Activated naive CD8-positive, alpha-beta T cell treated with anti-CD3 and anti-CD28 coated beads, Interleukin-2, amount 50 U/mL, for 24 hours (primary cell): Measurements from ENCODE around the gene CARMIL1.
"Not testable (repeated sequence)": the region's sequence is repeated elsewhere in the genome, so short reads cannot be mapped to it uniquely, and the experiment has no call there.

Source experiments
- ATAC-seq: fragments of 150-1000 bp; cut with Tn5 transposase; one replicate; pipeline ENCODE4 v1.10.0; 2021
- DNase-seq: peaks from one replicate; pipeline ENCODE4 v3.0.0; 2021
- H3K27ac Mint-ChIP-seq: one replicate; pipeline ENCODE4 v1.8.0; 2021; ENCODE audit warnings: mild to moderate bottlenecking, mixed read lengths
- H3K27me3 Mint-ChIP-seq: one replicate; pipeline ENCODE4 v1.8.0; 2021; ENCODE audit warnings: mixed read lengths
- H3K36me3 Mint-ChIP-seq: one replicate; pipeline ENCODE4 v1.8.0; 2021; ENCODE audit warnings: low read depth, mixed read lengths
- H3K4me1 Mint-ChIP-seq: one replicate; pipeline ENCODE4 v1.8.0; 2021; ENCODE audit warnings: mixed read lengths
- H3K4me3 Mint-ChIP-seq: one replicate; pipeline ENCODE4 v1.8.0; 2021; ENCODE audit warnings: mild to moderate bottlenecking, moderate library complexity, mixed read lengths
- H3K9me3 Mint-ChIP-seq: one replicate; pipeline ENCODE4 v1.8.0; 2021; ENCODE audit warnings: mixed read lengths

Gene CARMIL1

DNA sequence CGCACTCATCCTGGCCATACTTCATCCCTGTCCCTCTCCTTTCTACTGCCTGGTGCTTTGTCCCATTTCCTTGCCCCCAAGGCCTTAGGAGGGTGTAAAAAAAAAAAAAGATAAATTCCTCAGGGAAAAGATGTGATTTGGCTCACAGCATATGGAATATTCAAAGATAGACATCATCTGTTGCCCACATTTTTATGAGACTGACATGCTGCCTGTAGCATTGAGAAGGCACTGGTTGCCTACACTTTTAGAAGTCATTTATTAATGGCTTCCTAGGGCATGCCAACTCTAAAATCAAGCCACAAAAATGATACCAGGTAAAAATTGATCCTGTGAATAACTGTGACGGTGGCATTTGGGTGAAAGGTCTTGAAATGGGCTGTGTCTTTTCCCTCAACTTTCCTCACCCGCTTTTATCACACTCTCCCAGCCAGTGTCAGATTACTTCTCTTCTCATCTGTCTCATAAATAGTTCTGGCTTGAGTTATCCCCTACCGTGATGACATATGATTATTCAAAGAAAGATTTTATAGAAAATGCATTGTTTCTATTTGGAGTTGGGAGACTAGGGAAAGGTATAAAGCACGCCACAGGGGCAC, 139.4 kb downstream of the CARMIL1 start:
- peaks cover 14% of the 10 kb centered on the region for H3K4me1 Mint-ChIP-seq
- no peak overlapping the region for H3K27ac Mint-ChIP-seq
- peaks cover 5% of the 10 kb centered on the region for H3K36me3 Mint-ChIP-seq
- H3K27me3 Mint-ChIP-seq = no peaks in the 10 kb centered on the region
- H3K4me3 Mint-ChIP-seq = no peak overlapping the region
- ATAC-seq (no peak), DNase-seq (no peak)
- peaks cover 12% of the 10 kb centered on the region for H3K9me3 Mint-ChIP-seq

DNA sequence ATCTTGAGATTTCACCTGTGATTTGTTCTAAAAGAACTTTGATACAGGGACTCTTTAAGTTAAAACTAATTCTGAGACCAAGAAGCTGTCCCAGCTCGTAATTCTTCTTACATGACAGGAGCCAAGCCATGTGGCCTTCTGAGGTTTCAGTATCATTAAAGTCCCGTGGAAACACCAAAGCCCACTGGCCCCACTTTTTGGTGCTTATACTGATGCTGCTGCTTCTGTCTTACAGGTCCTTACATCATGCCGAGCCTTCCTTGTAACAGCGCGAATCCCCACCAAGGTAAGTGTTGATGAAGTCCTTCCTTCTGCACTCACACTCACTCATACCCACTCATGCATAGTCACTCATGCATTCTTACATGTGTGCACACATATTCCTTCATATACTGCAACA, 140.7 kb downstream of the CARMIL1 start:
- Mint-ChIP-seq H3K36me3 (peaks cover 5% of the 10 kb centered on the region), H3K4me1 (peaks cover 2% of the 10 kb centered on the region), H3K27ac (no peak overlapping the region), H3K27me3 (no peaks in the 10 kb centered on the region), H3K9me3 (peaks cover 12% of the 10 kb centered on the region), H3K4me3 (no peak overlapping the region)
- ATAC-seq = no peak
- DNase-seq = no peak

DNA sequence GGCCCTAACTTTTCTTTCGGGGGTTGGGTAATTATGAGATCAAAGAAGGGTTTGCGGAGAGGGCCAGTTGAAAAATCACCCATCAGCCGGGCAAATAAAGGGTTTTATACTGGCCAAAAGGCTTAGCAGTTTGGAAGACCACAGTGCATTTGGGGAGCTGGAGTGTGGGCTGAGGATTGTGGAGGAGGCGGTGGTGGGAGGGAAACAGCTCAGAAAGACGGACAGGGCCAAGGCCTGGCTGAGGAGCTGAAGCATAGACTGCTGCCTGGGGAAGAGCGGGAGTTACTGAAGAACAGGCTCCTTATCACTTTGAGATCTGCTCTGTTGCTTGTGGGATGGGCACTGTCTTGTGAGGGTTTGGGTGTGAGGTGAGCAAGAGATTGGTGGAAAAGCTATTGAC, 144.2 kb downstream of the CARMIL1 start:
- peaks cover 2% of the 10 kb centered on the region for H3K4me1 Mint-ChIP-seq
- H3K27me3 Mint-ChIP-seq = no peaks in the 10 kb centered on the region
- ATAC-seq = no peak
- H3K27ac Mint-ChIP-seq = no peak overlapping the region
- peaks cover 5% of the 10 kb centered on the region for H3K36me3 Mint-ChIP-seq
- no peak overlapping the region for H3K4me3 Mint-ChIP-seq
- peaks cover 12% of the 10 kb centered on the region for H3K9me3 Mint-ChIP-seq
- no peak for DNase-seq

DNA sequence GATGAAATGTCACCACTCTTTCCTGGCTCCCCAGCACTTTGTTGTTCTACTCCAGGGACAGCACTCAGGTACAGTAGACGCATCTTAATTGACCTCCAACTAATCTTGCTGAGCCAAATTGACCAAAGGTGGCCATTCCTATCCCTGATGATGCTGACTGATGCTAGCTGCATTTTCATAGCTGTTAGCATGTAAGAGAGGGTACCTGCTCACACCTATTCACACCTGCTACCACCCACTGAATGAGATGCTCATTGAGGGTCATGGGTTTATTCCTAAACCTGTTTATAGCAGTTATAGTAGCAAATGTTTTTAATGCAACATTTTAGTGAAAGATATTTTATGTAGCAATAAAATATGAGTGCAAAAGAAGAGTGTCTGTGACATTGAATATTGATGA, 145.1 kb downstream of the CARMIL1 start:
- no peak overlapping the region for H3K4me3 Mint-ChIP-seq
- H3K4me1 Mint-ChIP-seq = peaks cover 2% of the 10 kb centered on the region
- H3K27ac Mint-ChIP-seq = no peak overlapping the region
- ATAC-seq (no peak), DNase-seq (no peak)
- no peaks in the 10 kb centered on the region for H3K27me3 Mint-ChIP-seq
- H3K9me3 Mint-ChIP-seq = peaks cover 11% of the 10 kb centered on the region
- H3K36me3 Mint-ChIP-seq = peaks cover 5% of the 10 kb centered on the region

DNA sequence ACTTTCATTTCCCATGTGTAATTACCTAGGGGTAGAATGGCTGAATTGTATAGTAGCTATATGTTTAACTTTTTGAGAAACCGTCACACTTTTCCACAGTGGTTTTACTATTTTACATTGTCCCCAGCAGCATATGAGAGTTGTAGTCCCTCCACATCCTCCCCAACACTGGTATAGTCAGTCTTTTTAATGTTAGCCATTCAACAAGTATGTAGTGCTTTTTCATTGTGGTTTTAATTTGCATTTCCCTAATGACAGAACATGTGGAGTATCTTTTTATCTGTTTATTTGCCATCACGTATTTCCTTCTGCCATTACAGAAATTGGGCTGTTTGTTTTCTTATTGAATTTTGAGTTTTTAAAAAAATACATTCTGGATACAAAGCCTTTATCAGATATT, 148.4 kb downstream of the CARMIL1 start:
- H3K27ac Mint-ChIP-seq = no peak overlapping the region
- no peaks in the 10 kb centered on the region for H3K9me3 Mint-ChIP-seq
- ATAC-seq (no peak), DNase-seq (no peak)
- peaks cover 4% of the 10 kb centered on the region for H3K4me1 Mint-ChIP-seq
- no peaks in the 10 kb centered on the region for H3K27me3 Mint-ChIP-seq
- no peak overlapping the region for H3K4me3 Mint-ChIP-seq
- no peaks in the 10 kb centered on the region for H3K36me3 Mint-ChIP-seq

DNA sequence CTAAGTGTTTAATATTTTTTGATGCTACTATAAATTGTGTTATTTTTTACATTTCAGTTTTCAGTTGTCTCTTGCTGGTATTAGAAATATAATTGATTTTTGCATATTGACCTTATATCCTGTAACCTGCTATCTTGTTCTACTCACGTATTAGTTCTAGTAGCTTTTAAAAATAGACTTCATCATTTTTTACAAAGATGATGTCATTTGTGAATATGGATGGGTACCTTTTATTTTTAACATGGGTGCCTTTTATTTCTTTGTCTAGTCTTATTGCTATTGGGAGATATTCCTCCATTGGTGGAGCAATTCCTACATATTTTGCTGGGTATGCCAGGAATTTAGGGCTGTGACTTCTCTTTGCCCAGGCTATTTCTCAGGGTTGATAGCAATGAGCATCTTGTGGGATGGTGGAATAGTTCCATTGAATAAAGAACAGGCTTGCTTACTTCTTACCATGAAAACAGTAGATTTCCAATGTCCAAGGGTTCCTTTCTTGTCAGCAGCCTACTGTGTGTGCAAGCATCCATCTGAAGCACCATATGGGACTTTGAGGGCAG, 149.7 kb downstream of the CARMIL1 start:
- no peaks in the 10 kb centered on the region for H3K36me3 Mint-ChIP-seq
- ATAC-seq = no peak
- no peak for DNase-seq
- H3K27ac Mint-ChIP-seq = no peak overlapping the region
- H3K4me3 Mint-ChIP-seq = no peak overlapping the region
- no peaks in the 10 kb centered on the region for H3K9me3 Mint-ChIP-seq
- H3K27me3 Mint-ChIP-seq = no peaks in the 10 kb centered on the region
- H3K4me1 Mint-ChIP-seq = peaks cover 9% of the 10 kb centered on the region

DNA sequence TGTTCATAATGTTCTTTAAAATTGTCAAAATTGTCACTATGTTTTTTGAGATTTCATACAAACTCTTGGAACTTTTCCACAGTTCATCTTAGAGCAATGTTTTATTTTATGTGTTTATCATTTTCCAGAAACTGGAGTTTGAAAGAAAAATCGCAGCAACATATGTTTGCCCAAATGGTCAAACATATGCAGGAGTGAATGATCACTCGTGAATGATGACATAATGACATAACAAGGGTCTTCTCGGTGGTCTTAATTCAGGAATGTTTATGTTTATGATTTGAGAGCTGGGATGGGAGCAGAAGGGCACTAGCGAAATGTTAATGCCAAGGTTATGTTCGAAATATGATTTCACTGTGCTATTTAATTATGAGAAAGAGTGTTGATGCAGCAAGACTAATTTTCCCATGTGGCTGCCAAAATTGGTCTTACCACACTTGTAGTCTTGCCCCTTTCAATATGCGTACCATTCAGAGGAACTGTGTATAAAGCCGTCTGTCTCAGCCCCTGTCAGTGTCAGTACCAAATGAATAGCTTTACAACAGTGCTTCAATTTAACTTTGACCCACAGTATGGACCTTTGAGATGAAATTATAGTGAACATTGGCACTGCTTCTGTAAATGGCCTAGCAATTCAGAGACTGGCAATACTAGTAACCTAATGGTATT, 152.3 kb downstream of the CARMIL1 start:
- no peaks in the 10 kb centered on the region for H3K36me3 Mint-ChIP-seq
- H3K4me3 Mint-ChIP-seq = no peak overlapping the region
- H3K4me1 Mint-ChIP-seq = peaks cover 9% of the 10 kb centered on the region
- ATAC-seq = no peak
- DNase-seq = no peak
- no peaks in the 10 kb centered on the region for H3K27me3 Mint-ChIP-seq
- H3K9me3 Mint-ChIP-seq = no peaks in the 10 kb centered on the region
- H3K27ac Mint-ChIP-seq = no peak overlapping the region

DNA sequence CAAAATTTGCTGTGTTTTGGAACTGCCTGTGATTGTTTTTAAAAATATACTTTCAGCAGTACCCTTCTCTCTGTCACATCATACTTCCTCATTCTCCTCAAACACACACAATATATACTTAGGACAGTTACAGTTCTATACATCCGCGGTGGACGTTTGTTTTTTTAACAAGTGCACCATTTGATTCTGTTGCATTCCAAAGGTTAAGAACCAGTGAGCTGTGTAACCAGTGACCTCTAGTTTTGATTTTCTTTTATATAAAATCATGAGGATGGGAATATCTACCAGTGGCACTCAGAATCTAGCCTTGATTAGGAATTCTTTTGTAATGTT, 152.8 kb downstream of the CARMIL1 start:
- Mint-ChIP-seq H3K27ac (no peak overlapping the region), H3K36me3 (no peaks in the 10 kb centered on the region)
- no peak for ATAC-seq

DNA sequence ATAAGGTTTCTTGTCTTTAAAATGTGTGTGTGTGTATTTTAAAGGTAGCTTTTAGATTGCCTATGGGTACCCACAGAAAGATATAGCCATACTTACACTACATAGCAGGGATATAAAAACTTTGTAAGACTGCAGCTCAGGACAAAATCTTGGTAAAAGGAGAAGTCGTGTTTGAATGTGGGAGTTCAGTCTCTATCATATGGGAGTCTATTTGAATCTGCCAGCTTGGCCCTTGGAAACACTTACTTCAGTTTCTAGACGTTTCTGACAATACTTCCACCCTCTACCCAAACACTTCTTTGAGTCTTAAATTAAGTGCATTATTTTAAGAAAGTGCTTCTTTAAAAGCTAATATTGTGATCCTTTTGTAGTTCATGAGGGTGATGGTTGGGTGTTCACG, 155.7 kb downstream of the CARMIL1 start:
- DNase-seq (no peak), ATAC-seq (no peak)
- Mint-ChIP-seq H3K27ac (no peak overlapping the region), H3K9me3 (no peaks in the 10 kb centered on the region), H3K4me3 (no peak overlapping the region), H3K27me3 (no peaks in the 10 kb centered on the region), H3K36me3 (no peaks in the 10 kb centered on the region), H3K4me1 (peaks cover 9% of the 10 kb centered on the region)

More for the DNA sequence above, 152.8 kb downstream of the CARMIL1 start:
- no peaks in the 10 kb centered on the region for H3K27me3 Mint-ChIP-seq
- no peak overlapping the region for H3K4me3 Mint-ChIP-seq
- H3K4me1 Mint-ChIP-seq = peaks cover 9% of the 10 kb centered on the region
- DNase-seq = no peak
- no peaks in the 10 kb centered on the region for H3K9me3 Mint-ChIP-seq

DNA sequence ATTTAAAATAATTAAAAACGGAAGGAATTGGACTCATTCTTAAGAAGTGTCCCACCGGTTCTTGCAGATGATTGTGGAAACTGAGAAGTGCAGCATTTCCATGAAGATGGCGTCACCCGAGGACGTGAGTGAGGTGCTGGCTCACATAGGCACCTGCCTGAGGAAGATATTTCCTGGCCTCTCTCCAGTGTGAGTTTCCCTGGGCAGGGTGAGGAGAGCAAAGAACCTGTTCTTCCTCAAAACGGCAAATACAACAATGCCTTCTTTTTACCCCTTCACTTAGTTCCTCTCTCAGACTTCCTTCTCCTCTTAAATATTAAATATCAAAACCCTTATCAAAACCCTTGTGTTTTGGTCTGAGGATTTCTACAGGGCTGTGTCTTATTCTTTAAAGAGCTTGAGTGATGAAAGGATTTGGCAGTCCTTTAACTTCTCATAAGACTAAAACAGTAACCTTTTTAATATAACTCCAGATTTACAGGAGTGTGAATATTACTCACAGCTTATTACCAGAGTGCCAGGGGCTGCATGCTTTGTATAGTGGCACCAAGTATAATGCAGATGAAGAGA, 156.3 kb downstream of the CARMIL1 start:
- DNase-seq (no peak), ATAC-seq (no peak)
- no peaks in the 10 kb centered on the region for H3K27me3 Mint-ChIP-seq
- peaks cover 9% of the 10 kb centered on the region for H3K4me1 Mint-ChIP-seq
- H3K36me3 Mint-ChIP-seq = no peaks in the 10 kb centered on the region
- no peak overlapping the region for H3K27ac Mint-ChIP-seq
- H3K4me3 Mint-ChIP-seq = no peak overlapping the region
- no peaks in the 10 kb centered on the region for H3K9me3 Mint-ChIP-seq

DNA sequence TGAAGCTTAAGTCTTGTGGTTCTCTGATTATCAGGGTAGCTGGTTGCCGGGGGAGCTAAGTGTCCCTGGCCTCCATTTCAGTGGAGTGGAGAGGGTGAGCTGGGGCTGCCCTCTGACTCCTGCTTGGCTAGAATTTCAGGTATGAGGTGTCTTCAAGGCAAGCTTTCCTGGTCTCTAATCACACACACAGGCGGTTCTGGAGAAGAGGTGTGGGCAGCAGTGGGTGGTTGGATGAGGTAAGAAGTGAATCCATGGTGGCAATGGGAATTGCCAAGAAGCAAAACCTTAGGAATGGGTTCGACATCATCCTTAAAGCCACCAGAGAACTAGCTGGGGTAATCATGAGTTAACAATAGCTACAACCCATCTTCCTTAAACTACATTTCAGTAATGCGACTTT, 157.6 kb downstream of the CARMIL1 start:
- Mint-ChIP-seq H3K27ac (no peak overlapping the region), H3K36me3 (no peaks in the 10 kb centered on the region), H3K9me3 (no peaks in the 10 kb centered on the region), H3K4me3 (no peak overlapping the region), H3K27me3 (no peaks in the 10 kb centered on the region), H3K4me1 (peaks cover 13% of the 10 kb centered on the region)
- no peak for ATAC-seq
- DNase-seq = no peak

DNA sequence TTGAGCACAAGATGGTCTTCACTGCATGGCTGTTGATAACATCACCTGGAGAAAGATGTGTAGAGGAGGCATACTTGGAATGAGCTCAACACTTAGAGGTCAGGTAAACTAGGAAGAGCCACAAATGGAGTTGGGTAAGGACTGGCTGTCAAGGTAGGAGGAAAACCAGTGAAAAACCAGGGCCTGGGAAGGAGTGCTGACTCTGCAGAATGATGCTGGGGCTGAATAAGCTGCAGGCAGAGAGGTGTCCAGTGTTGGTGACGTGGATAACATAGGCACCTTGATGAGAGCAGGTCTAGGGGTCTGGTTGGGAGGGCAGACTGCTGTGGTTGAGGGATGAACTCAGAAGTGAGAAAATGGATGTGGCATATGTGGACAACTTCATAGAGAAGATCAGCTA, 160.2 kb downstream of the CARMIL1 start:
- H3K36me3 Mint-ChIP-seq = no peaks in the 10 kb centered on the region
- DNase-seq (no peak), ATAC-seq (no peak)
- H3K27me3 Mint-ChIP-seq = no peaks in the 10 kb centered on the region
- no peaks in the 10 kb centered on the region for H3K9me3 Mint-ChIP-seq
- H3K27ac Mint-ChIP-seq = no peak overlapping the region
- H3K4me3 Mint-ChIP-seq = no peak overlapping the region
- H3K4me1 Mint-ChIP-seq = peaks cover 13% of the 10 kb centered on the region

DNA sequence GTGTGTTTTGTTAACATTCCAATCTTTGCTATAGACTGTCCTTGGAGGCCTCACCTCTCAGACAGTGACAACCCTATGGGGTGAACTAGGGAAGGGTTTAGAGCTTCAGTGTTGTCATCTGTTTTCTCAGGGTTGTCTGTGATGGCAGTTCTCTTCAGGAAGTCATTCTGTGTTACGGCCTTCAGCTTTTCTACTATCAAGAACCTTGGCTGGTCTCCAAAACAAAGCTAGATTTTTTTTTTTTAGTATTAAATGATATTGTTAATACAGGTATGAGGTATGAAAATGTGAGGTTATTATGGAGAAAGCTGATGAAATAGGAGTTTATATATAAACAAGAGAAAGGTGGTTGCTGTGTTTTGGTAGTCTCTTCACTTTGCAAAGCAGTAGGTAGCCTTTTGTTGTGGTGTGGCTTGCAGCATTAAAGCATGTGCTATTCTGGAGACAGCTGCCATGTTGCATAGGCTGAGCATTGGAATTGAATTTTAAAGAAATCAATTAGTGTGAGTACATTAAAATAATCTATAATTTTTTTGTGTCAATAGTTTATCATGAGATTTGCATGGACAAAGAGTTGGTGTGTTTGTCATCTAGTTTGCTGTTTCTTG, 162.6 kb downstream of the CARMIL1 start:
- ATAC-seq = no peak
- peak overlapping the region; percentile 28 for H3K27ac Mint-ChIP-seq

DNA sequence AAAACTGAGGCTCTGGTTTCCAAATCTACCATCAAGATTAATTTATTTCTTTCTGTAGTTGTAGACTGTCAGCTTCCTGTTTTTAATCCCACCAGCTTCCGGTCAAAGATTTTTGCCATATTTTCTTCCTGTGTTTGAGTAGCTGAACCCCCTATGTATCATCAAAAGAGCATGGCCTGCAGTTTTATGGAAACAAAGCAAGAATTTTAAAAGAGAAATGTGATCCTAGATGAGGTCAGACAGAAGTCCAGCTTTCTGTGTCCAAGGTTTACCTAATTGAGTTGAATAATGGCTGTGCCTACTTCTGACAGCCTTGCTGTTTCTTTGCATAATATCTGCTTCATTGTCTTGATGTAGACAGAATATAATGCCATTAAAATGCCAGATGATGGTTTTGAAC, 163.7 kb downstream of the CARMIL1 start:
- peaks cover 27% of the 10 kb centered on the region for H3K4me1 Mint-ChIP-seq
- no peak for ATAC-seq
- no peak overlapping the region for H3K27ac Mint-ChIP-seq
- H3K27me3 Mint-ChIP-seq = no peaks in the 10 kb centered on the region
- peaks cover 16% of the 10 kb centered on the region for H3K36me3 Mint-ChIP-seq
- H3K4me3 Mint-ChIP-seq = no peak overlapping the region
- H3K9me3 Mint-ChIP-seq = peaks cover 13% of the 10 kb centered on the region
- DNase-seq = no peak

More for the DNA sequence above, 162.6 kb downstream of the CARMIL1 start:
- Mint-ChIP-seq H3K9me3 (peaks cover 13% of the 10 kb centered on the region), H3K36me3 (peaks cover 14% of the 10 kb centered on the region), H3K27me3 (no peaks in the 10 kb centered on the region), H3K4me1 (peaks cover 16% of the 10 kb centered on the region), H3K4me3 (no peak overlapping the region)
- DNase-seq = no peak

DNA sequence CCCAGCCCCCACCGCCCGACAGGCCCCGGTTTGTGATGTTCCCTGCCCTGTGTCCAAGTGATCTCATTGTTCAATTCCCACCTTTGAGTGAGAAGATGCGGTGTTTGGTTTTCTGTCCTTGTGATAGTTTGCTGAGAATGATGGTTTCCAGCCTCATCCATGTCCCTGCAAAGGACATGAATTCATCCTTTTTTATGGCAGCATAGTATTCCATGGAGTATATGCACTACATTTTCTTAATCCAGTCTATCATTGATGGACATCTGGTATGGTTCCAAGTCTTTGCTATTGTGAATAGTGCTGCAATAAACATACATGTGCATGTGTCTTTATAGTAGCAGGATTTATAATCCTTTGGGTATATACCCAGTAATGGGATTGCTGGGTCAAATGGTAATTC, 165.3 kb downstream of the CARMIL1 start:
- H3K4me3 Mint-ChIP-seq, H3K27me3 Mint-ChIP-seq, ATAC-seq, H3K27ac Mint-ChIP-seq, DNase-seq: not testable (repeated sequence)
- H3K4me1 Mint-ChIP-seq = peaks cover 33% of the 10 kb centered on the region
- peaks cover 13% of the 10 kb centered on the region for H3K9me3 Mint-ChIP-seq
- H3K36me3 Mint-ChIP-seq = peaks cover 18% of the 10 kb centered on the region
